Fibroblast of pulmonary artery (primary cell): ENCODE results near the gene POLA1.

Experiments used
- DNase-seq: peaks from one replicate; pipeline ENCODE4 v3.0.0-alpha.2; 2010; ENCODE audit warnings: low read depth
- H3K4me3 ChIP-seq: replicated peaks from 2 replicates; pipeline ENCODE4 v1.5.1; 2011; ENCODE audit warnings: low read depth, mild to moderate bottlenecking, control low read depth, low read length, moderate library complexity
- CTCF ChIP-seq: IDR thresholded peaks from 2 replicates; pipeline ENCODE4 v1.5.1; 2011; ENCODE audit warnings: mild to moderate bottlenecking, control low read depth, low read length, inconsistent platforms; ENCODE audit errors: missing control alignments

POLA1 gene

GRCh38 chrX:25026576-25026975, 332.9 kb downstream of the POLA1 start:
- DNase-seq = no peak
- H3K4me3 ChIP-seq = no peak overlapping the region
- TF ChIP-seq CTCF = no peak

- peak; percentile 26 for DNase-seq
- no peak overlapping the region for H3K4me3 ChIP-seq
- TF ChIP-seq CTCF = no peak
Observed at GRCh38 chrX:25028726-25029125, 335.0 kb downstream of the POLA1 start.

DNA sequence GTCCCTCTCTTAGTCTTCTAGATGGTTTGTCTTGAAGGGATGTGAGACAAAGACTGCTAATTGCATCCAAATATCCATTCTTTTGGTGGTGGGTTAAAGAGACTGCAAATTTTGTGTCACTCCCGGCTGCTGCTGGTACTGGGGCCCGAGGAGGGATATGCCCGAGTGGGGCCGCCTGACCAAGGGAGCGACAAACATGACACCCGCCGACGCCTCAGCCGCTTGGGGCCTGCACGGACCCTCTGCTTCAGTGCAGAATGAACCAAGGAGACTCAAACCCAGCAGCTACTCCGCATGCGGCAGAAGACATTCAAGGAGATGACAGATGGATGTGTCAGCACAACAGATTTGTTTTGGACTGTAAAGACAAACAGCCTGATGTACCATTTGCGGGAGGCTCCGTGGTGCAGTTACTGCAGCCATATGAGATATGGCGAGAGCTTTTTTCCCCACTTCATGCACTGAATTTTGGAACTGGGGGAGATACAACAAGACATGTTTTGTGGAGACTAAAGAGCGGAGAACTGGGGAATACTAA, 335.6 kb downstream of the POLA1 start:
- no peak for DNase-seq
- H3K4me3 ChIP-seq = no peak overlapping the region
- TF ChIP-seq CTCF = no peak

- peak; percentile 34 for TF ChIP-seq CTCF
- DNase-seq = peak; percentile 14
- no peak overlapping the region for H3K4me3 ChIP-seq
Observed at GRCh38 chrX:25034889-25035288, 341.2 kb downstream of the POLA1 start.

DNA sequence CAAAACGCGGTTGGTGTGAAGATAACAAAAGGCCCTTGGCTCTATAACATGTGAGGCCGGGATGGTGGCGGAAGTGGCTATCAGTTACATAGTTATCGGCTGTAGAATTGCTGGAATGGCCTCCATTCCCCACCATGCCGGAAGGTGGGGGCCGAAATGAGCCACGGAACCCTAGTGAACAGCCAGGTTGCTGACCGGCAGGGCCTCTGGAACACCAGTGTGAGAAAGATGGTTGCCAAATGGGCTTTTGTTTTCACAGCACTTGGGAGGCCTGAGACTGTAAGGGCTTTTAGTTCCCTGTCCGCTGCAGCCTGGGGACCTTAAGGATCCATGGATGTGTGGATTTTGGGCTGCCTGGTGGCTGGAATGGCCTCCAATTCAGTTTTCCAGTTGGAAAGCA, 345.3 kb downstream of the POLA1 start:
- H3K4me3 ChIP-seq = no peak overlapping the region
- no peak for TF ChIP-seq CTCF
- DNase-seq = no peak

DNA sequence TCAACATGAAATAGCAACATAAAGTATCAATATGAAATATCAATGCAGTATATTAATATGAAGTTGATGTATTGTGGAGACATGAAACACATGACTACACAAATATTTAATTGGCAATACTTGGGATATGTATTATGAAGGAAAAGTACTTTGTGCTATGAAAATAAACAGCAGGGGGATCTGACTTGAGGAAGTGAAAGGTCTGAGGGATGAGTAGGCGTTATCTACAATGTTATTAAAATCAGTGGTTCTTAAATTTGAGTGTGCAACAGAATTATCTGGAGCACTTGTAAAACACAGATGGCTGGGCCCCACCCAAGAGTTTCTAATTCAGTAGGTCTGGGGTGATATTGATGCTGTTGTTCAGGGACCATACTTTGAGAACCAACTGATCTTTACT, 349.5 kb downstream of the POLA1 start:
- no peak overlapping the region for H3K4me3 ChIP-seq
- no peak for TF ChIP-seq CTCF
- no peak for DNase-seq
